GM19240 (cell line): ENCODE data around the gene FNDC3B.

Experiments used
- DNase-seq: peaks from one replicate; pipeline ENCODE4 v3.0.0; 2011; ENCODE audit warnings: low spot score; ENCODE audit not compliant: insufficient read length

The FNDC3B gene

DNA sequence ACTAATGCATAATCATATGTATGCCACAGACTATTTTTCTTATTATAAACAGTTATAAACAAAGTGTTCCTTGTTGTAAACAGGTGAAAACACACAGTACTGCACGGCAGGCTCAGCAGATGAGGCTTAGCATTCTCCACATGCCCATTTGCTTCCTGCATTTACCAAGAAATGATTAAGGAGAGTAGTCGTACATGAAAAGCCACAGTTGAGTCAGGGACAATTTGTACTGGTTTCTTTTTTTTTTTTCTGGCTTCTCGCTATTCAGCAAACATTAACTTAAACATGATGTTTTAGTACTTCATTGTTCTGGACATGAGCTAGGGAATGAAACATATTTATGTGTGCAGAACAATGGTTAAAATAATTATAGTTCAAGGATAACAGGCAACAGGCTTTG lies 345.5 kb downstream of the FNDC3B start:
- DNase-seq, result no peak

DNA sequence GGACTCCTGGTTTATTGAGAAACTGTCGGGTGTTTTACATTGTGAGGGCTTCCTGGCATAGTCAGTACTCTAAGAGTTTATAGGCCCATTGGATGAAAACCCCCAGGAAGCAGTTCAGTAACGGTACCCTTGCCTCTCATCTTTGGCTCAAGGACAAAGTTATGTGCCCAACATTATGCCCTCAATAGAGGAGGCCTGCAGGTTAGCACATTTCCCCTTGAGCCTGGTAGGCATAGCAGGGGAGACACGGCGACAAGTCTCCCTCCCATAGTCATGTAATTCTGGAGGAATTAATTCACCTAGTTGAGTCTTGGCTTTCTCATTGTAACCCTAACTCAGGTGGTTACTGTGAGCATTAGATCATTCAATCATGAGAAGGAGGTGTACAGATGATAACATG lies 348.4 kb downstream of the FNDC3B start:
- no peak for DNase-seq

DNA sequence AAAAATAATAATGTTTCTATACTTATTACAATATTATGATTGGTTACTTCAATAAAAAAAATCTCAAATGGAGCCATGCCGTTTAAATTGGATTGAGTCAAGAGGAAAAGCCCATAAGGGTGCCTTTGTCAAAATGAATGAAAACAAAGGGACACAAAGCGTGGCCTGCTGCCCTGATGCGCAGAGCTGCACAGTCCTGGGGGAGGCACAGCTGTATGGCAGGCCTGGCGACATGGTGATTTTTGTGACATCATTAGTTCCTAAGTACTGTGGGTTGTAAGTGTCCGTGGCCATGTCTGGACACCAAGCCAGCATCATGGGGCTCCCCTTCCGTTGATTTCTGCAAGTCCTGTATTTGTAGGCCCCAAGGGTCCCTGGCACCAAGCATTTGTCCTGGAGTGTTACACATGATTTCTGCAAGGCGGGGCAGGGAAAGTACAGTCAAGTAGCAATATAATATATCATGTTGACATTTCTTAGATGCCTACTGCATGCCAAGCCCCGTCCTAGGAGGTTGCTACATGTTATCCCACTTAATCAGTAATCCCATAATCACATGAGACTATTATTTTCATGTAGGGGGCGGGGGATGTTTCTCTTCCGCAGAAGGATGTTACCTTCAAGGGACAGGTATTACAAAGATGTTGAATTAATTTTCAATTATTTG lies 349.2 kb downstream of the FNDC3B start:
- DNase-seq, result no peak

DNA sequence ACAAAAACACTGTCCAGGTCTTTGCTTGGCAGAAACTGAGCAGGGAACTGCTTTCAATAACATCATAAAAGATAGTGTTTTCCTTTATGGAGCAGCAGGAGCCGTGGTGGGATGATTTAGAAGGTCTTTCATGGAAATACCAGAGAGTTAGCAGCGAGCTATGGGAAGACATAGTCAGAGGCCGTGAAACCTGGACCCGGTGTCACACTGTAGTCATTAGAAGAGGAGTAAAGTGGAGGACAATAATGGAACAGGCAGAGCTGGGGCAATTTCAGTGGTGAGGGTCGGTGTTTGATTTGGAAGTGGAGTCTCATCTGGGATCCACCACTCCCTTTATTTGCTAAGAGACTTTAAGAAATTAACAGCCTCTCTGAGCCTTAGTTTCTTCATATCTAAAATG lies 351.4 kb downstream of the FNDC3B start:
- no peak for DNase-seq

DNA sequence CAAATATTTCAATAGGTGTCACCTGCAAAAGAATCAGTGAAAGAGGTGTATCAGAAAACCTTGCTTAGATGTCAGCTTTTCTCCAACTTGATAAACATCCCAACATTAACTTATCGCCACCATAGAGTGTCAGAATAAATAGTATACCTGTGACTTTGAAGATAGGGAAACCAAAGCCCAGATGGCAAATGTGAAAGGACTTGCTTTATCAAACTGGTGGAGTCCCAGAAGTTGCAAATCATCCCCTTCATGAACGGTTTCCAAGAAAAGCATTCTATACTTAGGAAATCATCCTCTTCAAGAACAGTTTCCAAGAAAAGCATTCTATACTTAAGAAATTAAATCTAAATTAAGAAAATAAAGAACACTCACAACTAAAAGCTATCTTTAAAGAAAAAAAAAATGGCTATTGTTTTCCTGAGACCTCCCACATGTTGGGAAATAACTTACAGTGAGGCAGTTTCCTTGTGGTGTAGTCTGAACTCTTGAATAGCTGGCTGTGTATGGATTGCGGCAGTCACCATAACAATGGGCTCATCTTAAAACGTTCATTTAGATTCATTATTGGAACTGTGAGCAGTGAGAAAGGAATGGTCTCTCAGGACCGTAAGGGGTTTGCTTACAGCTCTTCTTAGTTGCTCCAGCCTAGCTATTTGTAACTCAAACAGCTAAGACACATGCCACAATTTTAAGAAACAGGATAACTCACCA lies 352.4 kb downstream of the FNDC3B start:
- DNase-seq, result no peak

DNA sequence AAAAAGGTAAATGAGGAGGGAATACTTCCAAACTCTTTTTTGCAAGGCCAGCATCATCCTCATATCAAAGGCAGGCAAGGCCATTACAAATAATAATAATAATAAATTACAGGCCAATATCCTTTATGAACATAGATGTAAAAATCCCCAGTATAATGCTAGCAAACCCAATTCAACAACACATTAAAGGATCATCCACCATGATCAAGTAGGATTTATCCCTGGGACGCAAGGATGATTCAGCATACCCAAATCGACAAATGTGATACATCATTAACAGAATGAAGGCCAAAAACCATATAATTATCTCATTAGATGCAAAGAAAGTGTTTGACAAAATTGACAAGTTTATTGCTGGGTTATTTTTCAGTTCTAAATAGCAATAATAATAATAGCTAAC lies 355.3 kb downstream of the FNDC3B start:
- no peak for DNase-seq

DNA sequence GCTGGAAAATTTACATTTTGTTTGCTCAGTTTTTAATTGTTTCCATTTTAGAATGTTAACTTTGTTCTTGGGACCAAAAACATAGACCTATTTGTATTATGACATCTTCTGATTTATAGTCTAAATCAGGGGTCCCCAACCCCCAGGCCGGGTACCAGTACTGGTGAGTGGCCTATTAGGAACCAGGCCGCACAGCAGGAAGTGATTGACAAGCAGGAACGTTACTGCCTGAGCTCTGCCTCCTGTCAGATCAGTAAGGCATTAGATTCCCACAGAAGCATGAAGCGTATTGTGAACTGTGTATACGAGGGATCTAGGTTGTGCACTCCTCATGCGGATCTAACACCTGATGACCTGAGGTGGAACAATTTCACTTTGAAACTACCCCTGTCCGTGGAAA lies 357.0 kb downstream of the FNDC3B start:
- DNase-seq, result no peak

DNA sequence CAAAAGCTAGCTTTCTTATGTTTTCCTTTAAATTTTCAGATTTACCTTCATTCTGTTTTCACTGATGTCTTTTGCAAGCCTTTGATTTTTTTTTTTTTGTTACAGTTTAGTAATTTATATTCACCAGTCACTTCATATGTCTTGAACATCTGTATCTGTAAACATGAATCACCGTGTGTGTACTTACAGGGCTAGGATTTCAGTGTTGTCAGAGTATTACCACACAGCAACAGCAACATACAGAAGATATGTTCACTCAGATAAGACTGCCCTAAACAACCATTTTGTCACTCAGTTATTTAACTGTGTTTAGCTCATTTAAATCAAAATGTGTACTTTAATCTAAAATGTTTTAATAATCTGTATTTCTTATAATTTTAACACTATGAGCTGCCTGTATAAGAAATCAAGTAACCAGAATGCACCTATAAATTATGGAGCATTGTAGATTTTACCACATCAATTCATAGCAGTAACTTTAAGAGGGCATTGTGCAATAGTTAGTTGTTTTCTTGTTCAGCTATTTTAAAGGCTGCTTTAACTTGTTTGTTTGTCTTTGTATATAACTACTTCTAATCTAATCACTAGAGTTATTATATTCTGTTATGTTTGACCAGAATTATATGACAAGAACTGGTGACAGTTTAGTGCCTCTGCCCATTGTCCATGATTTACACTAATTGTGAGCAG lies 358.5 kb downstream of the FNDC3B start:
- DNase-seq, result no peak

DNA sequence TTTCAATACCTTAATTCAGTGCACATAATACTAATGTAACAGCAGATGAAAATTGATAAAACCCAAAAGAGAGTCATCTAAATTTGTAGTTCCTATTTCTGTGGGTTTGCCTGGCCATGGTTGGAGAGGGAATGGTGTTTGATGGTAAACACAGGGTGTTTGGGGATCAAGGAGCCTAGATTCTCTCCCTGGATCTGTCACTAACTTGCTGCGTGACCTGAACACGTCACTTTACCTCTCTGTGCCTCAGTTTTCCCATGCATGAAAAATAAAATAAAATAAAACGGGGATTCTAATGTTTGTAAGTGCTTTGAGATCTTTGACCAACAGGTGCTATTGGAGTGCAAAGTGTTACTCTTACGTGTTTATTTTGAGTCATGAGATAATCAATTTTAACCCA lies 359.1 kb downstream of the FNDC3B start:
- DNase-seq, result no peak

DNA sequence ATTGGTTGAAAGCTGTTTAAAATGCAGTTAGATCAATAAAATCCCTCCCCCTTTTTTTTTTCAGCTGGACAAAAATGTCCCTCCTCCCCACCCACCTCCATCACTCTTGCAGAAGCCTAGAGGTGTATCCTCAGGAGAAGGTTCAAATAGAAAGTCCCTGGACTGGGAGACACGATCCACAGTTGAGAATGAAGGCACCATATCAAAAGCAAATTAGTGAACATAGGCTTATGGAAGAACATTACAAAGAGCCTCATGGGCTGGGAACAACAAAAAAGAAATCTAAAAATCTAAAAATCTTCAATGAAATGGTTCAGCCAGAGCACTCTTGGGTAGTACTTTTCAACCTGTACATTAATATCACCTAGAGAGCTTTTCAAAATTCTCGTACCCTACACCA lies 362.7 kb downstream of the FNDC3B start:
- DNase-seq, result no peak

DNA sequence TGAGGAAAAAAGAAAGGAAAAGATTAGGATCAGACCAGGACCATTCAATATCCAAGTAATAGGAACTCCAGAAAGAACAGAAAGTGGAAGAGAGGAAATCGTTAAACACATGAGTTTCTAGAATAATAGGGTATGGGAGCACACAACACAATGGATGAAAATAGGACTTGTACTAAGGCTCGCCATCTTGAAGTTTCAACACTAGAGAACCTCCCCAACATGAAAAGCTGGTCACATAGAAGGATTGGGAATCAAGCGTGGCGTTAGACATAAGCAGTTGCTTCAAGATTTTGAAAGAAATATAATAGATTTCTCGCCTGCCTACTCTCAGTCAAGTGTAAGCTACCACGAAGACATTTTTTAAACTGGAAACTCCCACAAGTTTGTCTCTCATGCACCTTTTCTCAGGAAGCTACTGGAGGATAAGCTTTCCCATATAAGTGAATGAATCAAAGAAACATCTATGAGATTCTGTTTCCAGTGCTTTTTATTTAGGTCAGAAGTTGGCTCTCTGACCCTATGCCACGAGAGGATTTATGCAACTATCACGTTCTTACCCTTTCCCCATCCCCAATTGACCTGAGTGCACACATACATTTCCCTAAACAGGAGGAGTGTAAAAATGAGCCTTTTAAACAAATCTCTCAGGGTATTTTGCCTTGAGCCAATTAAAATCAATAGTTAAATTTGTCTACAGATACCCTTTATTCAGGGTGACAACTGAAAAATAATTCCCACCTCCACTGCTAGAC lies 363.7 kb downstream of the FNDC3B start:
- no peak for DNase-seq

DNA sequence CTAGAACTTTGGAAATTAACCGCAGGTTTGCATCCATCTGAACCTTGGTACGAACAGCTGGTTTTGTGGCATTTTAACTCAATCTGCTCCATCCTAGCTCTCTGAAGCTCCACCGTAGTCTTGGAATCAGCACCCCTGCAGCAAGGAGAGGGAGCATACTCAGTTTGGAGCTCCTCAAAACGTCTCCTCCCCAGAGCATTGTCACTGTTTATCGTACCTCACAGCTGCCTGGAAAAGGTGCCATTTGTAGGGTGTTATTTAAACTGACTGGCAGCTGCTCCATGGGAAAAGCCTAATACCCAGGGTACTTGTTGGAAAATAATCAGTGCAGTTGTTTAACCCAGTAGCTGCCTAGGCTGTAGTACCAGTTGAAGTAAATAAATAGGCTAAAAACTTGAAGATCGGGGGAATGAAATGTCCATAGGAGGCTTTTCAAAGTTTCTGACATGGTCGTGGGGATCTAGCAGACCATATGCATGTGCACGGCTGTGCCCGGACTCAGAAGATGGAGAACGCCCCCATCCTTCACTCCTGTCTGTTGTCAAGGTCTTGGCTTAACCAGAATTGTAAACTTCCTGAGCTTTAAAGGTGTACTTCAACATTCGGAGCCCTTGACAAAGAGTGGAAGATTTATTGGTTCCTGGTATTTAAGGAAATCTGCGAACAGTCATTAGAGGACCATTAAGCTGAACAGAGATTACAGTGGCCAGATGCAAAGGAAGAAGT lies 365.0 kb downstream of the FNDC3B start:
- no peak for DNase-seq

DNA sequence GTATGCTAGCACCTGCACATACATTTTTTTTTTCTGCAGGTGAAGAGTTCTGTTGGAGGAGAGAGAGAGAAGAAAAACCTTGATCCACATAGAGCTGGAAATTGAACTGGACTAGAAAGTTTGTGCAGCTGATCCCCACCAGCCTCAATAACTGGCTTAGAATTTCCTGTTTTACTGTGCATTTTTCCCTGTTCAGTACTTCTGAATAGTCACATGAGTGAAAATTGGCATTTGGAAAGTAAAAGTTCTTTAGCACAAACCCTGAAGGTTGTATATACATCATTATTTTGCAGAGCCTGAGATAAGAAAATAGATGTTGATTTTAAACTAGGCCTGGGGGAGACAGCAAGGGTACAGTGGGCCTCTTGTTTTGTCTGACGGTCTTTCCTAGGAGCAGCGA lies 366.5 kb downstream of the FNDC3B start:
- DNase-seq, result no peak

DNA sequence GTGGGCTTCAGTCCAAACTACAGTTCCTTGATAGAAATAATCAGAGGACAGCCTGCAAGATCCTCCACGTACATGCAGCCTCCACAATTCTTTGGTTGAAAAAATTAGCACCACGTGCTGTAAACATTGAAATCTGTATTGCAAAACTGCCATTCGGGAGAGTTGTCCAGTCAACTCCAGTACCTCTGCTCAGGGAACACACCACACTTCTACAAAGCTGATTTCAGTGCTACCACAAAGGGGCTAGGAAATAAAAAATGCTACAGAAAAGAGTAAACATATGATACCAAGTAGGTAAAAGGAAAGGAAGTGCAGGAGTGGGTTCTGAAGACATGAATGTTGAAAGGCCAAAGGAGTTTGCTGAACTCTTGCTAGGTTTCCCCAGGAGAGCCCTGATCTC lies 368.5 kb downstream of the FNDC3B start:
- no peak for DNase-seq

DNA sequence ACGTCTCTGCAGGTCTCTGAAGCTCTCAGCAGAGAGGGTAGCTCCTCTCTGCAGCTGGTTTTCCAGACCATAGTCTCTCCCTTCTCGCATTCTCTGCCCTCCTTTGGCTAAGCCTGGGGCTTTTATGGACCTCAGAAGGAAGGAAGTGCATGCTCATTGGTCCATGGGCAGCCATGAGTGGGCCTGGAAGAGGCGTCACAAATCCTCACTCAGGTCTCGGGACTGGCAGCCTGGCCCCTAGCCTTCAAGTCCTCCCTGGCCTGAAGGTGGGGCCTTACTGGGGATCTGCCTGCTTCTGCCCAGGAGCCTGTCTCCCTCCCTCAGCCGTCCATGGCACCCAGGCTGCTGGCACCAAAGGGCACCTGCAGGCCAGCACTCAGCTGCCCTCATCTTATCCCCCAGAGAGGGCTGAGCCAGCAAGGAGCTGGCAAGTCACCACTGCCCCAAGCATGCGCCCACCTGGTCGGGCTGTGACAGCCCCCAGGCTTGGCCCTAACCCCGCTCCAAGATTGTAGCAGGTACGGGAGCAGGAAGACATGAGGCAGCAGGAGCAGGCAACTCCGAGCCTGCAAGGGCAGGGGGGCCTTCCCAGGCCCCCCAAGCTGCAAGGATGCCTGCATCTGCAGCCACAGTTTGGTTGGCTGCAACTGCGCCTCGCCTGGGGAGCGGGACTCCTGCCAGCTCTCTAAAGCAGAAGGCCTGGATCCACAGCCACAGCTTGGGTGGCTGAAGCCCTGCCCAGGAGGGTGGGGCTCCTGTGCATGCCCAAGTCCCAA lies 371.5 kb downstream of the FNDC3B start:
- DNase-seq, result no peak

DNA sequence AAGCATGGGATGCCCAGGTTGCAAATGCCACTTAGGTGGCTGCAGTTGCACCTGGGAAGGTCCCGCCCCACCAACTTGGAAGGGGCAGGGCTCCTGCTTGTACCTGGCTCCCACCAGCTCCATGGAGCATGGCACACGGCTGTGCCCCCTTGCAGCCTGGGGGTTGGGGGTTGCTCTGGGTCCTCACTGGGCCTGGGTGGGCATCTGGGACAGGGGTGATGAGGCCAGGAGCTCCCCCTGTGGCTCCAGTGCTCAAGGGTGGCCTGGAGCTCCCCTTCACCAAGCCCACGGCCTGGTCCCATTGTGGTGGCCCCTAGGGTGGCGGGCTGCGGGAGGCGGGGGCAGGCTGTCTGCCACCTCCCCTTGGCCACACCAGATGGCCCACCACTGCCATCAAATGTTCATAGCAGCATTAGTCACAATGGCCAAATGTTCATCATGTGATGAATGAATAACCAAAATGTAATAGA lies 372.1 kb downstream of the FNDC3B start:
- no peak for DNase-seq

DNA sequence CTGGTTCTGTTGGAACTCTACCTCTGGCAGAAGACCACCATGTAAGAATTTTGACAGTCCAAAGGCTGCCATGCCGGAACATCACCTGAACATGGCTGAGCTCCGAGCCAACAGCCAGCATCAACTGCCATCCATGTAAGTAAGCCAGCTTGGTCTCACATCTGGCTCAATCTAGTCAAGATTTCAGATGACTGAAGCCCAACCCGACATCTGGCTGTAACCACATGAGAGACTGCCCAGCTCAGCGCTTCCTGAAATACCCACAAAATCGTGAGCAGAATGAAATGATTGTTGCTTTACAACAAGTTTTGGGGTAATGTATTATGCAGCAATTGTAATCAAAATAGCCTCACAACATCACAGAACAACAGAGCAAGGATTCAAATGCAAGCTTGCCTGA lies 375.9 kb downstream of the FNDC3B start:
- DNase-seq, result no peak

DNA sequence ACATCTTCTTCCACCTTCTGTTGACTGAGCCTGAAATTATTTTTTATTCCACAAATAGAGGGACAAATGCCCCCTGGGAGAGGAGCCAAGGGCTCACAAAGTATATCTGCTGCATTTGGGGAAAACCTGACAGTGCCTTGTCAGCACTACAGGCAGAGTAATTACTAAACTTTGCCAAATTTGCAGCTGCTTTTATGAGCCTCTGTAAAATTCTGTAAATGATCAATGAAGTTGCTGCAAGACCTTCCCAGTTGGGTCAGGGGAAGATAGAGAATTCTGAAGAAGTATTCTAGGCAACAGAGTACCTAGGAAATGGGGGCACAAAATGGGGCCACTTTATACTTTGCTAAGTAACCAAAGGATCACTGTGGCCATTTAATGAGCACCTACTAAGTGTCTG lies 398.3 kb downstream of the FNDC3B start:
- DNase-seq, result no peak

DNA sequence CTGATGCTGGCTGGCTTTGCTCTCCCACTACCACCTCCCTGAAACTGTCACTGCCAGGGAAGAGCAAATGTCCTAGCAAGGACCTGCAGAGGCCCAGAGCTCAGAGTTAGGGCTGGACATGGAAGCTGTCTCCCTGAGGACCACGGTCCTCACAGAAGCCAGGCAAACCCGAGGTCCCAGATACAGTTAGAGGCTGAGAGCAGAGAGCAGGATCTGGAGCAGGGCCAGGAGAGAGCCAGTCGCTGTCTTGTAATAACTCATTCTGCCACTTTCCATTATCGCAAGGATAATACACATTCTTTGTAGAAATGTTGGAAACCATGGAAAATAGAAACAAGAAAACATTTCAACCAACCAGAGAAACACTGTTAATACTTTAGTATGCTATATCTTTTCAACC lies 398.8 kb downstream of the FNDC3B start:
- DNase-seq, result no peak

DNA sequence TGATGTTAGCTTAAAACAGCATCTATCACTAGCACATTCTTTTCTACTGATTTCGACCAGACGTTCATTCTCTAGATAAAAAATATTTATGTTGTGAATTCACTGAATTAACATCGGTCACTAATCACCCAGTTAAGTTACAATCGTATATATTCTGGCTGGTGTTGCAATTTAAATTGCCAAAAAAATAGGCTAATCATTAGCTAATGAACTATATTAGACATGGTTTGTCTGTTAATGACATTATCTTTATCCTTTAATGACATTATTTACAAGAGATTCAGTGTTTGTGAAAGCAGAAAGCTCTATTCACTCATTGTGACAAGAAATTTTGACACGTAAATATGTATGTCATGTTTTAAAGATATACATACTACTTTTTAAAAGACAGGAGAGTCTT lies 402.2 kb downstream of the FNDC3B start:
- DNase-seq, result no peak

DNA sequence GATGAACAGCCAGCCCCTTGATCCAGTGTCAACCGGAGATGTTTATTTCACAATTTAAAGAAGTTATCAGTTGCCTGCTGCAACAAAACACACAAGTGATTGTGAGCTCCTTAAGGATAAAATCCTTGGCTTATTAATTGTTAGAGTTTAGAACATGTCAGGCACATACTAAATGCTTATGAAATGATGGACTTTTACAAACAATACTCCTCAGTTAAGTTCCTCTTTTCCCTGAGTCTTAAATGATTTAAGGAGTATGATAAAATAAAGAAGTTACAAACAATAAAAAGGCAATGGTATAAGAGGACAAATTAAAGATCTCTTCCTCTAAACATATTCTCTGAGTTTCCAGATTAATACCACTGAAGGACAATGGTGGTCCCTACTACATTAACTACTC lies 403.2 kb downstream of the FNDC3B start:
- DNase-seq, result no peak
